NT2/D1 (cell line): ENCODE data around the gene TMEM43.

Source experiments
- DNase-seq: peaks from one replicate; pipeline ENCODE4 v3.0.0-alpha.2; 2011; ENCODE audit warnings: low read depth, low spot score
- H3K27me3 ChIP-seq: 2 replicates; pipeline ENCODE4 v1.6.0; 2011; ENCODE audit warnings: mild to moderate bottlenecking; ENCODE audit not compliant: insufficient read length, insufficient read depth
- H3K36me3 ChIP-seq: 2 replicates; pipeline ENCODE4 v1.6.1; 2011; ENCODE audit warnings: mild to moderate bottlenecking, low read length, mixed read lengths; ENCODE audit not compliant: insufficient read depth, insufficient read length
- H3K4me1 ChIP-seq: 2 replicates; pipeline ENCODE4 v1.5.1; 2011; ENCODE audit not compliant: insufficient read depth, insufficient read length
- H3K4me3 ChIP-seq: 2 replicates; pipeline ENCODE4 v1.5.1; 2011; ENCODE audit warnings: low read depth; ENCODE audit not compliant: insufficient read length
- H3K9ac ChIP-seq: 2 replicates; pipeline ENCODE4 v1.6.0; 2011; ENCODE audit warnings: low read depth; ENCODE audit not compliant: insufficient read length
- H3K9me3 ChIP-seq: 2 replicates; pipeline ENCODE4 v1.5.1; 2011; ENCODE audit warnings: mild to moderate bottlenecking, low read length; ENCODE audit not compliant: insufficient read depth
- SUZ12 ChIP-seq: IDR thresholded peaks from 2 replicates; pipeline ENCODE4 v1.6.1; 2011; ENCODE audit not compliant: insufficient read length, insufficient read depth; ENCODE audit errors: extremely low read depth
- YY1 ChIP-seq: IDR thresholded peaks from 2 replicates; pipeline ENCODE4 v1.6.1; 2011; ENCODE audit not compliant: insufficient read length, insufficient read depth
- ZNF274 ChIP-seq: IDR thresholded peaks from 2 replicates; pipeline ENCODE4 v1.6.1; 2011; ENCODE audit warnings: mild to moderate bottlenecking, low read depth, low read length

The TMEM43 gene

GRCh38 chr3:14156843-14157561 lies 32.1 kb downstream of the TMEM43 start:
- peaks cover 90% of the 10 kb centered on the region for H3K36me3 ChIP-seq
- H3K27me3 ChIP-seq = no peaks in the 10 kb centered on the region
- no peak overlapping the region for H3K4me3 ChIP-seq
- peaks cover 16% of the 10 kb centered on the region for H3K9me3 ChIP-seq
- TF ChIP-seq ZNF274 (no peak), SUZ12 (no peak), YY1 (no peak)
- no peaks in the 10 kb centered on the region for H3K4me1 ChIP-seq
- H3K9ac ChIP-seq = no peak overlapping the region
- no peak for DNase-seq

GRCh38 chr3:14157951-14158350 lies 33.1 kb downstream of the TMEM43 start:
- Histone ChIP-seq H3K4me1 (no peaks in the 10 kb centered on the region), H3K27me3 (no peaks in the 10 kb centered on the region), H3K36me3 (peaks cover 90% of the 10 kb centered on the region), H3K9me3 (peaks cover 25% of the 10 kb centered on the region), H3K9ac (no peak overlapping the region), H3K4me3 (no peak overlapping the region)
- TF ChIP-seq ZNF274 (no peak), YY1 (no peak), SUZ12 (no peak)
- no peak for DNase-seq

GRCh38 chr3:14158370-14158769 lies 33.5 kb downstream of the TMEM43 start:
- Histone ChIP-seq H3K9me3 (peaks cover 29% of the 10 kb centered on the region), H3K9ac (no peak overlapping the region), H3K4me1 (no peaks in the 10 kb centered on the region), H3K4me3 (no peak overlapping the region), H3K27me3 (no peaks in the 10 kb centered on the region), H3K36me3 (peaks cover 91% of the 10 kb centered on the region)
- no peak for DNase-seq
- TF ChIP-seq SUZ12 (no peak), YY1 (no peak), ZNF274 (no peak)

GRCh38 chr3:14159426-14159825 lies 34.6 kb downstream of the TMEM43 start:
- Histone ChIP-seq H3K27me3 (no peaks in the 10 kb centered on the region), H3K9me3 (peaks cover 30% of the 10 kb centered on the region), H3K4me3 (no peak overlapping the region), H3K36me3 (peaks cover 91% of the 10 kb centered on the region), H3K9ac (no peak overlapping the region), H3K4me1 (no peaks in the 10 kb centered on the region)
- no peak for DNase-seq
- TF ChIP-seq YY1 = no peak
- no peak for TF ChIP-seq ZNF274
- no peak for TF ChIP-seq SUZ12

- TF ChIP-seq YY1 (no peak), SUZ12 (no peak), ZNF274 (no peak)
- no peaks in the 10 kb centered on the region for H3K4me1 ChIP-seq
- no peak overlapping the region for H3K9ac ChIP-seq
- H3K27me3 ChIP-seq = no peaks in the 10 kb centered on the region
- DNase-seq = no peak
- no peak overlapping the region for H3K4me3 ChIP-seq
- H3K9me3 ChIP-seq = peaks cover 30% of the 10 kb centered on the region
- H3K36me3 ChIP-seq = peaks cover 97% of the 10 kb centered on the region
Measured at GRCh38 chr3:14161282-14161681, 36.4 kb downstream of the TMEM43 start.

GRCh38 chr3:14162178-14162577 lies 37.3 kb downstream of the TMEM43 start:
- no peak for DNase-seq
- H3K27me3 ChIP-seq = no peaks in the 10 kb centered on the region
- peaks cover 30% of the 10 kb centered on the region for H3K9me3 ChIP-seq
- peaks cover 97% of the 10 kb centered on the region for H3K36me3 ChIP-seq
- H3K9ac ChIP-seq = no peak overlapping the region
- TF ChIP-seq ZNF274 = no peak
- TF ChIP-seq YY1 = no peak
- H3K4me1 ChIP-seq = no peaks in the 10 kb centered on the region
- no peak overlapping the region for H3K4me3 ChIP-seq

GRCh38 chr3:14166877-14167603 lies 42.2 kb downstream of the TMEM43 start:
- peaks cover 15% of the 10 kb centered on the region for H3K9me3 ChIP-seq
- no peaks in the 10 kb centered on the region for H3K27me3 ChIP-seq
- no peak overlapping the region for H3K9ac ChIP-seq
- H3K36me3 ChIP-seq = peaks cover 99% of the 10 kb centered on the region
- H3K4me1 ChIP-seq = no peaks in the 10 kb centered on the region
- H3K4me3 ChIP-seq = no peak overlapping the region
- no peak for DNase-seq
- TF ChIP-seq ZNF274 (no peak), SUZ12 (no peak), YY1 (no peak)

- no peaks in the 10 kb centered on the region for H3K9me3 ChIP-seq
- no peak overlapping the region for H3K9ac ChIP-seq
- peaks cover 85% of the 10 kb centered on the region for H3K36me3 ChIP-seq
- H3K27me3 ChIP-seq = no peaks in the 10 kb centered on the region
- H3K4me1 ChIP-seq = no peaks in the 10 kb centered on the region
- no peak for DNase-seq
- H3K4me3 ChIP-seq = no peak overlapping the region
- TF ChIP-seq YY1 (no peak), ZNF274 (no peak), SUZ12 (no peak)
Measured at GRCh38 chr3:14169435-14169834, 44.6 kb downstream of the TMEM43 start.
